PC-3 (cell line): Measurements from ENCODE around the gene ARHGAP31.

Experiments used
- EZH2phosphoT487 ChIP-seq: fragments of 300-600 bp; sonication (generic); IDR thresholded peaks from 2 replicates; pipeline ENCODE4 v1.6.1; 2018; ENCODE audit warnings: mild to moderate bottlenecking, antibody characterized with exemption, low read length, borderline replicate concordance
- TF ChIP-seq, protein P1 (sequence below): fragments of 300-600 bp; sonication (generic); conservative IDR thresholded peaks from 2 replicates; pipeline ENCODE4 v1.5.1; 2017; ENCODE audit warnings: antibody characterized with exemption, low read depth, mild to moderate bottlenecking, low read length

DNA sequence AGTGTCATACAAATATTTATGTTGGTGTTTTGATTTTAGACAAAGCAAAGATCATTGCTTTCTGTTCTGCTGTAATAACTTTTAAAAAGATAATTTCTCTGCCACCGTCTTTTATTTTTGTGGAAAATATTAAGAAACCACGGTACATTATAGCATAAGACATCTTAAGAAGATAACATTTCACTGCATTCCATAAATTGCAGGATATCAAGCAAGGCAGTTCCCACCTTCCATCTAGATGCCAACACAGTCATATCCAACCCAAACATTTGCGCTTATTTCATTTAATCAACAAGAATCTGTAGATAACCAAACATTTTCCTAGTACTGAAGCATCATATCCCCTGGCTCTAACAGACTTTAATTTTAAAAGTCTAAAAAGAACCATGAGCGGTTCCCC is 25.1 kb downstream of the ARHGAP31 start:
- TF ChIP-seq, protein P1, sequence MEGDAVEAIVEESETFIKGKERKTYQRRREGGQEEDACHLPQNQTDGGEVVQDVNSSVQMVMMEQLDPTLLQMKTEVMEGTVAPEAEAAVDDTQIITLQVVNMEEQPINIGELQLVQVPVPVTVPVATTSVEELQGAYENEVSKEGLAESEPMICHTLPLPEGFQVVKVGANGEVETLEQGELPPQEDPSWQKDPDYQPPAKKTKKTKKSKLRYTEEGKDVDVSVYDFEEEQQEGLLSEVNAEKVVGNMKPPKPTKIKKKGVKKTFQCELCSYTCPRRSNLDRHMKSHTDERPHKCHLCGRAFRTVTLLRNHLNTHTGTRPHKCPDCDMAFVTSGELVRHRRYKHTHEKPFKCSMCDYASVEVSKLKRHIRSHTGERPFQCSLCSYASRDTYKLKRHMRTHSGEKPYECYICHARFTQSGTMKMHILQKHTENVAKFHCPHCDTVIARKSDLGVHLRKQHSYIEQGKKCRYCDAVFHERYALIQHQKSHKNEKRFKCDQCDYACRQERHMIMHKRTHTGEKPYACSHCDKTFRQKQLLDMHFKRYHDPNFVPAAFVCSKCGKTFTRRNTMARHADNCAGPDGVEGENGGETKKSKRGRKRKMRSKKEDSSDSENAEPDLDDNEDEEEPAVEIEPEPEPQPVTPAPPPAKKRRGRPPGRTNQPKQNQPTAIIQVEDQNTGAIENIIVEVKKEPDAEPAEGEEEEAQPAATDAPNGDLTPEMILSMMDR: no peak
- TF ChIP-seq EZH2phosphoT487: no peak
